Amniotic stem cell (primary cell): ENCODE data around the gene DLG2.
"Not testable (repeated sequence)": the region's sequence is repeated elsewhere in the genome, so short reads cannot be mapped to it uniquely, and the experiment has no call there.

ENCODE experiments used
- DNase-seq: peaks from one replicate; lab custom pipeline; 2025; lab: John Stamatoyannopoulos, UW

Gene DLG2

DNA sequence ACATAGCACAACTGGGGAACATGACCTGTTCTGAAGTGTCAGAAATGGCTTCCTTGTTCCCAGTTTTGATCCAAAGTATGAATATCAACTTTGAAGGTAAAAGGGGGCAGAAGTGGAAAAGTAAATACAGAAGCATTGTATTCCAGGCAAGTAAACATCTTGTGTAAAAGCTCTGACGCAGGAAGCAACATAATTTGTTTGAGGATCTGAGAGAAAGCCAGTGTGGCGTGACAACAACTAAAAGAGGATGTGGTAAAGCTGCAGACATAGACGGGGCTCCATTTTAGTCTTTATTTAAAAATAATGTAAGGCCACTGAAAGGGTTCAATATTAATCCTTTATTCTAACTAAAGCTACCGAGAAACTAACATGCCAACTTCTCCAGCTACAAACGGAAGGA lies 310.2 kb downstream of the DLG2 start:
- DNase-seq: no peak

DNA sequence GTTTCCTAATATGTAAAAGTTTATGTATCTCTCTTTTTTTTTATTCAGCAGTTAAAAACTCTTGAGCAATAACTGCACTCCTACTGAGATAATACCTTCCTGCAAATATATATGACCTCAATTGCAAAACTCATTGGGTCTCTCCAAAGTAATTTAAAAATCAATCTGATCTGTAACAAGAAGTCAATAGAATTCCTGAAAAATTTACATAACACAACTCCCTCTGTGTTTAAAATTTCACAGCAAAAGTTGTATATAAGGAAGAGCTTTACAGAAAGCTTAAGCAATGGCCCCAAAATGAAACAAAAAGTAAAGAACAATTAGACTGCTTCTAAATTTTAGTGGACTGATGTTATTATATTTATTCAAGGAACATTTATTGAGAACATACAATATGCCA lies 313.4 kb downstream of the DLG2 start:
- DNase-seq: no peak

DNA sequence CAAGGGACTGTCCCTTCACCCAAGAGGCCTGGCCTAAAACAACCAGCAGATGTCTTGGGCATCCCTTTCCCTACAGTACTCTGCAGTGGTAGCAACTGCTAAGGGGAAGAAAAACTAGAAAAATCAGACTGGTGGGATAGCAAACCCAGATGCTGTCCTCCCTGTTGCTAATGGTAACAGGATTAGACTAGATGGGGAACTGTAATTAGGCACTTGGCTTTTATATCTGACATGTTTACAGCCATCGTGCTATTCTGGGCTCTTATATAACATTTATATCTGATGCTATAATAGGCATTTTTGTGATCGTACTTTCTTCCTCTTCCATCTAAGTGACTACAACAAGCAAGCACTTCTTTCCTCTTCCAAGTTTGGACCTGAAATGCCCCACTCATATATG lies 316.7 kb downstream of the DLG2 start:
- no peak for DNase-seq

DNA sequence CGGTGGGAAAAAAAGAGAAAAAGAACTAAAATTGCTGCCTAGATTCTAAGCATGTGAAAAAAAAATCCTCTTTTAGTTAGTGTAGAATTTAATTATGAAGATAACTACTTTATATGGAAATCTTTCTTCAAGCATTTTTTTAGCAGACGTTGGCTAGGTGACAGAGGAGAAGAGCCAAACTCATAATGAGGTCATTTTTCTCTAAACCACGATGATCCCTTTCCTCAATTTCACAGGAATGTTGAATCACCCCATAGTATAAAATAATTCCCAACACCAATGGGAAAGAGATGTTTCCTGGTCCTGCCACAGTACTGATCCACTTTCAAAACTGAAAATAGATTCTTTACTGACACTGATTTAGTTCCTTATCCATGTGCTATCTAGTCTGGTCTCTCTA lies 319.8 kb downstream of the DLG2 start:
- no peak for DNase-seq

DNA sequence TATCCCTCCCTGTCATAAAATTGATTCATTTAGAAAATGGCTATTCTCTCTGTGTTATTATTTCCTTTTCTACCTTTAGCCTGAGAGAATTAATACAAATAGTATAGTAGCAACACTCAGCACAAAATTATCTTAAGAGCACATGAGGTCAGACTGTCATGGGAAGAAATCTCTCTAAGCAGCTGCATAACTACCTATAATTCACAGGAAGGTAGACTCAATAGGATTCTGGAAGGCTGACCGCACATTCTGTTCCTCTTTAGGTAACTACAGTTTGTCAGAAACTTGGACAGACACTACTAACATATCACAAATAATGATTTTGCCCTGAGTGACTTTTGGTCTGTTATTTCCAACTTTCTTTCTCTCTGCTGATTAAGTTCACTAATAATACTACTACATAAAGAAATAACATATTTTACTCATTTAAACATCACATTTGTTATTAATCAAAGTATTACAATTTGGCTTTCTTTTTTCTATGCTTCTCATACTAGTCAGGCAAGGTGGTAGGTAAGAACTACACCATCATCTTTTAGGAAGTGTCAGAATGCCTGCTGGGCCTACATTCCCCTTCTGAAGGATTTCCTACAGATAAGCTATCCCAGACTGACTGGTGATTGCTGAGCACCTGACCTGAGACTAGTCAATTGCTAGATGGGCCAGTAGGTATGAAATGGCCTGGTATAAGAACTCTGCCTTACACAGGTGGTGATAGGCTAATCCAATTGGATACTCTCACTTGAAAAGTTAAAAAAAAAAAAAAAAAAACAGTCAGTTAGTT lies 325.1 kb downstream of the DLG2 start:
- no peak for DNase-seq

DNA sequence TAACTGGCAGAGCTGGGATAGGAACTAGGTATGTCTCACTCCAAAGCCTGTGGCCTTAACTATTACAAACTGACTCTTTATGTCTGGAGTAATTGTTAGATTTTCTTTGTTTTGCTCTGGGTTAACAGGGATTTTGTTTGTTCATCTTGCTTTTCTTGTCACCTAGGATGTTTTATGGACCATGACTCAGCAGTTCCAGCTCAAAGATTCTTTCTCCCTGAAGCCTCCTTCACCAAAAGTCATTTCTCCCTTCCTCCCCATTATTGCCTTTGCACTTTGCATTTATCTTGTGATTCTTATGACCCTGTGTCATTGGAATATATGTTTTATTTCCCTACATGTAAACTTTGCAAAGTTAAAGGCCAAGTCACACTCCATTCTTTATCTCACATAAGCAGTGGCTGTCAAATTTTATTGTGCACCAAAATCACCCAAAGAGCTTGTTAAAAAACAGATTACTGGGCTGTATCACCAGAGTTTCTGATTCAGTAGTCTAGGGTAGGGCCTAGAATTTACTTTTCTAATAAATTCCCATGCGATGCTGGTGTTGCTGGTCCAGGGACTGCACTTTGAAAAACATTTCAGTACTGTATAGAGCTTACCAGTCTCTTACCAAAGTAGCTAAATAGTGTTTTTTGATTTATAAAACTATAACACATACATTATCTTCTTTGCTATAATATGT lies 327.7 kb downstream of the DLG2 start:
- DNase-seq: no peak

DNA sequence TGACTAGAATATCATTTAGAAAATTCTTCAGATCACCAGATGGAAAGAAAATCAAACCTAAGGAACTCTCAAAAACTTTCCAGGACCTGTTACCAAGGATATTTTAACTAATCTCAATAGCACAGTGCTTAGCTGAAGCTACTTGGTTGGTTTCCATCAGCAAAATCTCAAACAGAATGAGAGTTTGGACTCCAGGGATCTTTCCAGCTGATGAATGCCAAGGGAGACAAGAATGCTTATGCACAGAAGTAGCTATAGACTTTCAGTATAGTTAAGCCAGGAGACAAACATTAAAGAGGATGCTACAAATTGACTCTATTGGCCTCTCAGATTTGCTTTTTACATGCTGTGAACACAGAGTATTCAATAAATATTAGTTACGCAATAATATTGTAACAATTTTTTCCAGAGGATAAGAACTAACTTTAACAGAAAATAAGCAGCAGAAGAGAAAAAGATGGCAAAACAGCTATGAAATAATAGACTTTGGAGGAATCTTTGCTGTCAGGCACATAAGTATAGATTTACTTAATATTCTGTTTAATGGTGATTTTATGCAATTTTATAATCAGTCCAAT lies 331.4 kb downstream of the DLG2 start:
- no peak for DNase-seq

DNA sequence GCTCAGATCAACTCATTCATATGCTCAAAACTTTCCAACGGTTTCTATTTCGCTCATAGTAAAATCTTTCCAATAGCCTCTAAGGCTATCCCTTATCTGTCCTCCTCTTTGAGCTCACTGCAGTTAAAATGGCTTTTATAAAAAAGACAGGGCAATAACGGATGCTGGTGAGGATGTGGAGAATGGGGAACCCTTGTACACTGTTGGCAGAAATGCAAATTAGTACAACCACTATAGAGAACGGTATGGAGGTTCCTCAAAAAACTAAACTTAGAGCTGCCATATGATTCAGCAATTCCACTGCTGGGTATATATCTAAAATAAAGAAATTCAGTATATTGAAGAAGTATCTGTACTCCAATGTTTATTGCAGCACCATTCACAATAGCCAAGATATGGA lies 345.6 kb downstream of the DLG2 start:
- no peak for DNase-seq

DNA sequence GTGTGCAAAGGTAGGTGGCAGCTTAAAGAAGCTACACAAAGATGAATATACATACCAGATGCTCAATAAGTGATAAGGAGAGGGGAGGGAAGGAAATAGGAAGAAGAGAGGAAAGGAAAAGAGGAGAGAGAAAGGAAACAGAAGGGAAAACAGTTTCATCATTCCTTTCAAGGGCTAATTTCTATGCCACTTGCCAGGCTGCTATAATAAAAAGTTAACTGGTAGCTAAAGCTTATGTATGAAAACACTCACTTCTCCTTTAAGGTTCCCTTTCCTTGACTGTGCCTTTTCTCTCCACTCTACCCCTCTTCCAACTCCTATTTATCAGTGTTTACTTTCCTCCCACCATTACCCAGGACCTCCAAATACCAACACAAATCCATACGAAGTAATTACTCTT lies 347.9 kb downstream of the DLG2 start:
- DNase-seq: no peak

DNA sequence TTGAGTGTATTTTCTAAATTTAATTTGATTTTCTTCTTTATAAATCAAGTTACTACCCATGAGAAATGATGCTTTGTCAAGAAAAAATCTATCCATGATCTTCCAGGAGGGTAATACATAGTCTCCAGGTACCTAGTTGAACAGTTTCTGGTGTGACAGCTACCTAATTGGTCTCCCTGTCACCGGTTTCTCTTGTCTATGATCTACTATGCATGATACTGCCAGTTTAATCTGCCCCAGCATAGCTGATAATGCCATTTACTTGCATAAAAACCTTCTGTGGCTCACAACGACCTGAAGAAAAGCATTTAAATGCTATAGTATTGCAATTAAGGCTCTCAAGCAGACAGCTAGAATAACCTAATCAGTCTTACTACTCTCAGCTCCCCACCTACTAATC lies 349.5 kb downstream of the DLG2 start:
- no peak for DNase-seq

DNA sequence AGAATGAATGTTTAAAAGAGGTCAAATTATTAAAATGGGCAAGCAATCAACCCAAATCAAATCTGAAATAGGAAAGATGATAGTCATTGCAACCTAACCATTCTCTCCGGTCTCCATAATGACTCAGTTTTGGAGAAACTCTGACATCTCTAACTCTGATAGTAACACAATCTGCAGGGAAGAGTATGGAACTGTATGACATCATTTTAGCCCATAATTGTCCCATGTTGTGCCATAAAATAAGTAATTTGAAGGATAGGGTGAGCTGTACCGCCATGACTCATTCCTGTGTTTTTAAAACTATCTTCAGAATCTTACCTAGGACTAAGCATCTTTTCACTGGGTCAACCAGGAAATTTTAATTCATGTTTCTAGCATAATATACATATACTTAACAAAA lies 350.8 kb downstream of the DLG2 start:
- DNase-seq: no peak

DNA sequence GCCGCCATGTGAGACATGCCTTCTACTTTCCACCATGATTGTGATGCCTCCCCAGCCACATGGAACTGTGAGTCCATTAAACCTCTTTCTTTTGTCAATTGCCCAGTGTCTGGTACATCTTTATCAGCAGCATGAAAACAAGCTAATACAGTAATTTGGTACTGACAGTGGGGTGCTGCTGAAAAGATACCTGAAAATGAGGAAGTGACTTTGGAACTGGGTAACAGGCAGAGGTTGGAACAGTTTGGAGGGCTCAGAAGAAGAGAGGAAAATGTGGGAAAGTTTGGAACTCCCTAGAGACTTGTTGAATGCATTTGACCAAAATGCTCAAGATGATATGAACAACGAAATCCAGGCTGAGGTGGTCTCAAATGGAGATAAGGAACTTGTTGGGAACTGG lies 356.8 kb downstream of the DLG2 start:
- DNase-seq: not testable (repeated sequence)

DNA sequence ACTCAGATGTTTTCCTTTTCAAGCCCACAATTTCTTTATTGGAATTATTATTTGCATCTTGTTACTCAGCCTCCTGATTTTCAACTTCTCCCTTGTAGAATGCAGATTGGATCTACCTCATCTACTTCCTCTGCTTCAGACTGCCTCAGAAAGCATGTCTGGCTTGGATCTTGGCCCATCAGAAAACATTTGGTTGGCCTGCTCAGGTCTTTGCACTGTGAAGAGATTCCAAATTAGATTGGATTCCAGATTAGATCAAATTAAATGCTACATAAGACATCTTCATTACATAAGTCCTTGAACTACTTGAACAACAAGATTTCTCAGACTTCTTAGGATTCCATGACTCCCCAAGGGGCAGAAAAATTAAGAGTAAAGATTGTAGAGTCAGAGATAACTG lies 358.0 kb downstream of the DLG2 start:
- DNase-seq: no peak

DNA sequence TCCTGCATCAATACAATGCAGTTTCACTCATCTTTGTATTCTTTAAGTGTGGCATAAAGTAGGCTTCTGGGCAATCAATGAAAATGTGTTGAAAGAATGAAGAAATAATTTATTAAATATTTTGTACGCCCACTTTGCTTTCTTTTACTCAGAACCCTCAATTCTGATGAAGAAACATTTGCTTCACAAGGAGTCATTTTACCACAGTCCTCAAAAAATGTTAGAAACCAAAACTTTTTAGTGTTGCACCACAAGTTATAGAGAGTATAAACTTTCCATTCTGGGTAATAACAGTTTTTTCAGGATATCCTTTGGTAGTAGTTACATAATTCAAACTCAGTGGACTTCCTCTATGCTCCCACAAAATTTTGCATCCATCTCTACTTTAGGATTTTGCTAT lies 360.5 kb downstream of the DLG2 start:
- DNase-seq: no peak

DNA sequence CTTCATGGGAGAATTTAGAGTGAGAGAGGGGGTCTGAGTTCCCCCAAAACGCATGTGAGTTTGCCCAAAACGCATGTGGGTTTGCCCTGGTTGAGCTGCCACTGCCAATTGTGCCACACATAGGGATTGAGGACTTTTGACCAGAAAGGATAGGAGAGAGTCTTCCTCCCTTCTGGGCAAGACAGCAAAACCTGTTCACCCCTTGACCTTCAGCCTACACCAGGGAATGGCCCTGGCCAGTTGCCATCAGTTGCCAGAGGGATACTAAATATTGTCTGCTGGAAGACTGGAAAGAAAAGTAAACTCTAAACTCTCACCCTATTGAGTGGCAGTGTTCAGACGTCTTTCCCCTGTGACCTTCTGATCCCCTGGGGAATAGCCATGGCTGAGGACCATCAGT lies 363.8 kb downstream of the DLG2 start:
- no peak for DNase-seq

DNA sequence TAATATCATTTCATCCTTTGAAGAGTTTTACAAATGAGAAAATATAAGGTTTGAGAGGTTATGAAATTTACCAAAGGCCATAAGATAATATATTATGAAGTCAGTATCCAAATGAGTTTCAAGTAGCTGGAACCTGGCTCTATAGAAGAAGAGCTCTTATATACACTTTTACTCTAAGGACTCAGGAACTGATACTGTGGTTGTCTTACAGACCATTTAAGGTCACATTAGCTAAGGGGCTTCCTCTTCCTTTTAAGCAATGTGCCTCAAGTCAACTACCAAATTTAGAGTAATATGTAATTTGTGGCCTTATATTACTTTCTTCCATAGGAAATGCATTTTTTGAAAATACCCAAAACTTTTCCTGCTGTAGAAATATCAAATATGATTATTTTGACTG lies 369.3 kb downstream of the DLG2 start:
- no peak for DNase-seq

DNA sequence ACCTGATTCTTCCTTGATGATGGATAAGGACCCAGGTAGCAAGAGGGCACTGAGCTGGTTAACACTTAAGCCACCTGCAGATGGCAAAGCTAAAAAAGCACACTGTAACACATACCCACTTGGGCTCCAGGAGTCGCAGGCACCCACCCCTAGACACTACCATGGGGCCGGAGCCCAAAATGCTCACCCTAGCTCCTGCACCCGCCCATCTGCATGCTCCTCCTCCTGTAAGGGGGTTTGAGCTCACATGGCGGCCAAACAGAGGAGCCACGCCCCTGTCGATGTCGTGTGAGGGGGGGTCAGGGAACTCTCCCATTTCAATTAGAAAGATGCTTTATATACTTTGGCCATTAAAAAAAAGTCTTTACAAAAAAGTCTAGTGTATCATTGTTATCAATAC lies 370.7 kb downstream of the DLG2 start:
- DNase-seq: no peak

DNA sequence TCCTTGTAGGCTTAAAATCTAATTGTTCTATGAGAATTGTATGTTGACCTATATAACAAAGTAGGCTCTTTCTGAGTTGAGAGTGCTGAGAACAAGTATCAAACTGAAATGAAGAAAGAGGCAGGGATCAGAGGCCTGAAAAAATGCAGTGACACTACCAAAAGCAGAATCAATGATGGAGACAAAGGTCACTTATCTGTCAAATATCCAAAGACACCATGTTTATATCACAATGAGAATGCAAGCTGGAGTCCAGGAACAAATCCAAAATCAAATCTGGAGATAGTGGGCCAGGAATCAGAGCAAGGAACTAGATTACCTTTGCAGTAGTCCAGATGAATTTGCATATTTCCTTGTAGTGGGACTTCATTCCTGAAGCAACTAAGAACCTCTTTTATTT lies 377.7 kb downstream of the DLG2 start:
- no peak for DNase-seq

DNA sequence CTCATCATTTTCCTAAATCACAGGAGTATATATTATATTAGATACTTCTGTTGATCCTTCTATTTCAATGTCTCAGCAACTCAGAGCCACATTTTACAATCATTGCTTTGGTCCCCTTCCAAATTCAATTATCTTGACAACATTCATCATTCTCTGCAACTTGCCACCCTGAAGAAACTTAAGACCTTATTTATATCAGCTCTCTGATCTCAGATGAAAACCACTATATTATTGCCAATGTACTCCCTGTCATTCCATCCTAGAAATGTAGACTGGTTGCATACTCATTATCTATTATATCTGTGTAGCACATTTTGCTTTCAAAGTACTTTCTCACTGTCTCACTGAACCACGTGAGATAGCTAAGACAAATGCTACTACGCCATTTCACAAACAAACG lies 379.3 kb downstream of the DLG2 start:
- no peak for DNase-seq

DNA sequence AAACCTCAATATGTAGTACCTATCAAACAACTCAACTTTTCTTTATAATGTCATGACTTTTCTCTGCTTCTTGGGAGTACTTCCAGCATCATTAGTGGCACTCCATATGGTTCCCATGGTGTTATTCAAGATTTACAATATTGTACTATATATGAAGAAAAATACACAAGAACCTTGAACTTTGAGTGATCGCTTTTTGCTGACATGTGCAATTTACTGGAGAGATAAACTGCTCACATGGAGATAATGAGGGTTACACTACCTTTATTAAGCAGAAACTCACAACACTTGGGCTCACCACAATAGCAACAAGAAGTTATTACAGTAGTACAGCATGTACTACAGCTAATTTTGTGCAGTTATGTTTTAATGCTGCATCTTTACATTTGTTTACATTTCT lies 388.2 kb downstream of the DLG2 start:
- no peak for DNase-seq

DNA sequence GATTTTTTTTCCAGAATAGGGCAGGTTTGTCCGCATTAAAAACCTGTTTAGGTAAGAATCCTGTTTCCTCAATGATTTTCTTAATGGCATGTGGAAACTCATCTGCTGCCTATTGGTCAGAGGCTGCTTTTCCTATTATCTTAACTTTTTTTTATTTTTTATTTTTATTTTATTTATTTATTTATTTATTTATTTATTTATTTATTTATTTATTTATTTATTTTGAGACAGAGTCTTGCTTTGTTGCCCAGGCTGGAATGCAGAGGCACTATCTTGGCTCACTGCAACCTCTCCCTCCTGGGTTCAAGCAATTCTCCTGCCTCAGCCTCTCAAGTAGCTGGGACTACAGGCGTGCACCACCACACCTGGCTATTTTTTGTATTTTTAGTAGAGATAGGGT lies 389.1 kb downstream of the DLG2 start:
- DNase-seq: not testable (repeated sequence)

DNA sequence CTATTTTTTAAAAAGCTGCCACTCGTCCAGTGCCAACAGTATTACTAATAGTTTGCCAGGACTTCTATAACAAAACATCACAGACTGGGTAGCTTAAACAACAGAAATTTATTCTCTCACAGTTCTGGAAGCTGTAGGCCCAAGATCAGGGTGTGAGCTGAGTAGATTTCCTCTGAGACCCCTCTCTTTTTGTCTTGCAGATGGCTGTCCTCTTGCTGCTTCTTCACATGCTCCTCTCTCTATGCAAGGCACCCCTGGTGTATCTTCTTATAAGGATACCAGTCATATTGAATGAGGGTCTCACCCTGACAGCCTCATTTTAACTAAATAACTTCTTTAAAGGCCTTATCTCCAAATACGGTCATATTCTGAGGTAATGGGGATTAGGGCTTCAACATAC lies 390.9 kb downstream of the DLG2 start:
- no peak for DNase-seq

DNA sequence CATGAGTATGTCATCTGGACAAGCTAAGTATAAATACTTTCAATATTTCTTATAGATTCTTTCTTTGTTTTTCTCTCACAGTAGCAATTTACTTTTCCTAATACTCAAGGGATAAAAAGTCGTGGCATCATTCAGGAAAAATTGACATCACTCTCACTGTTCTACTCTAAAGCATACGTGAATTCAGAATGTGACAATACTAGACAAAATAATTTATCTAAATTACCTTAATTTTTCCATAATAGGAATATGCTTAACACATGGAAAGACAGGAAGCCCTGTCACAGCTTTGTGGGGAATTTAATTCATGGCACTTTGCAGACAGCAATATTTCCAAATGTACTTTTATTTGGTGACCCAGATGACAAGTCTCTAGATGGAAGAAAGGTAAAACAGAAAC lies 394.6 kb downstream of the DLG2 start:
- no peak for DNase-seq

DNA sequence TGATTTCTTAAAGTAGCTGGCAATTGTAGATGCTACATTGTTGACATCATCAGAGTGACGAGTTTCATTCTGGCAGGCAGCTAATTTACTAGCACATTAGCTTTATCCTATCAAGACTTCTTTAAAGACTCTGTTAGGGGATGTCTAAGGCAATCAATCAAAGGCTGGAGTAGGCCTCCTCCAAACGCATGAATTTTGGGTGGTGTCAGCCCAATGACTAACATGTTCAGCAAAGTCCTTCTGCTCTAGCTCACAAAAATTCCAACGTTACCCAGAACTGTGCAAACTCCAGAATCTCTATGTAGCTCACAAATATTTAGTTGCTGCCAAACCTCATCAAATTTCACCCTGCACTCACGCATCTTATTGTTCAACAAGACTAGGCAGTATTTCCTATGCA lies 395.6 kb downstream of the DLG2 start:
- no peak for DNase-seq
